Stimulated activated CD4-positive, alpha-beta T cell treated with anti-CD3 and anti-CD28 coated beads, Interleukin-15, amount 100 ng/mL, for 24 hours (primary cell): ENCODE data around the gene ELOVL5.
"Not testable (repeated sequence)": the region's sequence is repeated elsewhere in the genome, so short reads cannot be mapped to it uniquely, and the experiment has no call there.

ENCODE experiments used
- DNase-seq: peaks from one replicate; pipeline ENCODE4 v3.0.0-alpha.2; 2020

ELOVL5 gene, protein sequence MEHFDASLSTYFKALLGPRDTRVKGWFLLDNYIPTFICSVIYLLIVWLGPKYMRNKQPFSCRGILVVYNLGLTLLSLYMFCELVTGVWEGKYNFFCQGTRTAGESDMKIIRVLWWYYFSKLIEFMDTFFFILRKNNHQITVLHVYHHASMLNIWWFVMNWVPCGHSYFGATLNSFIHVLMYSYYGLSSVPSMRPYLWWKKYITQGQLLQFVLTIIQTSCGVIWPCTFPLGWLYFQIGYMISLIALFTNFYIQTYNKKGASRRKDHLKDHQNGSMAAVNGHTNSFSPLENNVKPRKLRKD

DNA sequence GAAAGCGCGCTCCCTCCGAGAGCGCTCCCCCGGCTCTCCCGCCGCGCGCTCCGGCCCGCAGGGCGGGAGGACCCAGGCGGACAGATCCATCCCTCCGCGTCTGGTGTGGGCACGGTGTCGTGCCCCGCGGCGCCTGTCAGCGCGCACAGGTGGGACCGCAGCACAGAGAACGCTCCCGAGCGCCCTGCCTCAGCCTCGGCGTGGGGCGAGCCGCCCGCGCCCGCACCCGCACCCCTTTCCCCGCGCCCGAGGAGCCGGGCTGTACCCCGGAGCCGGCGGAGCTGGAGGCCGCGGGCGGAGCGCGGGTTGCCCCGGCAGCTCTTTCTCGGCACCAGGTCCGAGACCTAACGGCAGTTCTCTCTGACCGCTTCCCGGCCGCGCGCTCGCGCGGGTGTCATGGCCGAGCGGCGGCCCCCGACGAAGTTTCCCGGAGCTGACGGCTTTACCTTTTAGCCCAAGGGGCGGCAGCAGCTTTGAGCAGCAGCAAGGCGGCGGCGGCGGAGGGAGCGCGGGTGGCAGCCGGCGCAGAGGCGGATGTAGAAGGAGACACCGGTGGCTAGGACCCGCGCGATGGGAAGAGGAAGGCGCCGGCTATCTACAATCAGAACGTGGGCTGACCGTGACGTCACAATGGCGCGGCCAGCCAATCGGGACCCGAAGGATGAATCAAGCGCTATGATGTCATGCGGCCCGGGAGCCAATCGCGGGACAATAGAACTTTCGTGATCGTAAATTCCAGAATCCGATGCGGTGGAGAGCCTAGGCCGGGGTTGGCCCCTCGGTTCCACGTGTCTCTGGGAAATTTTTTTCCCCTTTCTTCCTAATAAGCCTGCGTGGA, at the start of gene ELOVL5:
Gene ELOVL5 (minus strand): TSS at position 580 of the 838 bp plus-strand sequence. CDS start 53,251 bp downstream, outside the sequence.
- DNase-seq: peak; percentile 98

DNA sequence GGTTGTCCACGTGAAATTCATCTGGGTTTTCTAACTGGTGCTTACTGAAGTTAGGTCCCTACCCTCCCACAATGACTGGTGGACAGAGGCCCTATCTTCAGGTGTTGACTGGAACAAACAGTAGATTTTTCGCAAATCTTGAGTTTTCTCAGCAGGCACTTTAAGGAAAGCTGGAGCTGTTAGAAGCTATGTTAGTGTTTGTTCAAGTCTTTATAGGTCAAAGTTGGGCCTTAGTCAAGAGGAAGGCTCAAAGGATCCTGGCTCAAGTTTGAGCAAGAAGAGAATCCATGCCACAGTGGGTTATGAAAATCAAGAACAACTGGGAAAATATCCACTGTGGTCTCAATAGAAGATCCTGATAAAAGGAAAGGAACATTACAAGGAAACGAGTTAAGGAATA, 48.5 kb upstream of the ELOVL5 start:
- DNase-seq: no peak

DNA sequence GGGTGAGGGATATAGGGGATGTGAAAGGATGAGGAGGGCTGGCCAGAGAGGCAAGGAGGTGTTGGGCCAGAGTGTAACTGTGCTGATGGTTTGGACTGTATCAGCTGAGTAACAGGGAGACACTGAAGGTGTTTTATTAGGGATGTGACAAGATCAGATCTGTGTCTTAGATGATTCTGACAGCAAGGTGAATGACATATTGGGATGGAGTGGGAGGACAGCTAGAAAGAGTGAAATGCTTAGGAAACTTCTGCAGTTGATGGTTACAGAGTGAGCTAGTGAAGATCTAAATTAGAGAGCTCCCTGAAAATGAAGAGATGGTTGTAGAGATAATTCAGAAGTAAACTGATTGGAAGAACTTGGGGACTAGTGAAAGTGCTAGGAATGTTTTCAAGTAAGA, 47.2 kb upstream of the ELOVL5 start:
- no peak for DNase-seq

DNA sequence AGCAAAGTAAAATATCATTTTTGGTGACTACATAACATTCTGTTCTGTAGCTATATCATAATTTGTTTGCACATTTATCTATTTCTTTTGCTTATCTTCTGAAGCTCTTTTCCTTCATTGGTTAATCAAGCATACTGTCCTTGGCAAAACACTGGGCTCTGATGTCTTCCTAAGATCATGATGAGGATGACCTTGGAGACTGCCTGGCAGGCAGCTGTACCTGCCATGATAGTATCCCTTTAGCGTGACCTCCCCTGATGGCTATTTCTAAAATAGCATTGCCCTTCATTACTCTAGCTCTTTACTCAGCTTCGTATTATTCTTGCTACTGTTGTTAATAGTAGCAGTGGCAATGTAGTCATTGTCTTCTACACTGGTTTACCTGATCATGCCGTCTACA, 46.0 kb upstream of the ELOVL5 start:
- DNase-seq: no peak

DNA sequence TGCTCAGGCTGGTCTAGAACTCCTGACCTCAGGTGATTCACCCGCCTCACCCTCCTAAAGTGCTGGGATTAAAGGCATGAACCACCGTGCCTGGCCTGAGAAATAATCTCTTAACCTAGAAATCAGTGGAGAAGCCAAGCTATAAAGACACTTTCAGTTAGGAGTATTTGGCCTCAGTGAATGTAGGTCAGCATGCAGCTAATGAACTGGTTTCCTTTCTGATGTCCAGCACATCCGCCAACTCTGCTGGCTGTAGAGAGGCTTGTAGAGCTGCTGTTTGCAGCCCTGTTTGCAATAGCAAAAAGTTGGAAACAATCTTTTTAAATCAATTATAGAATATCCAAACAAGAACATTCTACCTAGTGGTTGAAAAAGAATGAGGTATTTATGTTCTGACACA, 42.4 kb upstream of the ELOVL5 start:
- no peak for DNase-seq

DNA sequence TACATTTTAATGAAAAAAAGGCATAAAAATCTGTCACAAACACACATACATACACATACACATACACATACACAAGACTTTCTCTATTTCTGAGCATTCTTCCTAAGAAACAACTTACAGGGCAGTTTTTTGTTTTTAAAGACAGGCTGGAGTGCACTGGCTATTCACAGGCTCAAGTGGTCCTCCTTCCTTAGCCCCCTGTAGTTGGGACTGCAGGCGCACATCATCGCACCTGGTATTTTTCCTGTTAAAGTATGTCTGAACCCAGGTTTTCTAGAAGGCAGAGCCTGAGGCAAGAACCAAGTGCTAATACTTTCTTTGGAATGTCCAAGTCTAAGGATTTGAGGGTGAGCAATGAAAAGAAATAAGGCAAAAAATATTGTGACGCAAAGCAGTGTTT, 41.3 kb upstream of the ELOVL5 start:
- DNase-seq: no peak

DNA sequence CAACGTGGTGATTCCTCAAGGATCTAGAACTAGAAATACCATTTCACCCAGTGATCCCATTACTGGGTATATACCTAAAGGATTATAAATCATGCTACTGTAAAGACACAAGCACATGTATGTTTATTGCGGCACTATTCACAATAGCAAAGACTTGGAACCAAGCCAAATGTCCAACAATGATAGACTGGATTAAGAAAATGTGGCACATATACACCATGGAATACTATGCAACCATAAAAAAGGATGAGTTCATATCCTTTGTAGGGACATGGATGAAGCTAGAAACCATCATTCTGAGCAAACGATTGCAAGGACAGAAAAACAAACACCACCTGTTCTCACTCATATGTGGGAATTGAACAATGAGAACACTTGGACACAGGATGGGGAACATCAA, 39.9 kb upstream of the ELOVL5 start:
- DNase-seq: not testable (repeated sequence)

DNA sequence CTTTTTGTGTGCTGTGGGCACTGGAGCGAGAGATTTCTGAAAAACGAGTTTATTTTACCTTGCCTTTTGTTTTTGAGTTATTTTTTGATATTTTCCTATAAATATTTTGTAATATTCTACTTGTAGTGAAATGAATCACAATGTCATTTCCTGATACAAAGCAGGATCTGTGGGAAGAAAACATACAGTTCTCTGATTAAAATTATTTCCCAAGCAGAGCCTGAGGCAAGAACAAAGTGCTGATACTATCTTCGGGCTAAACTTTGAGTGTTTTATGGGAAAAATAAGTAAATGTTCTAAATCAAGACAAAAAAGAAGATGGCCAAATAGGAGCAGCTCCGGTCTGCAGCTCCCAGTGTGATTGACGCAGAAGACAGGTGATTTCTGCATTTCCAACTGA, 33.7 kb upstream of the ELOVL5 start:
- no peak for DNase-seq

DNA sequence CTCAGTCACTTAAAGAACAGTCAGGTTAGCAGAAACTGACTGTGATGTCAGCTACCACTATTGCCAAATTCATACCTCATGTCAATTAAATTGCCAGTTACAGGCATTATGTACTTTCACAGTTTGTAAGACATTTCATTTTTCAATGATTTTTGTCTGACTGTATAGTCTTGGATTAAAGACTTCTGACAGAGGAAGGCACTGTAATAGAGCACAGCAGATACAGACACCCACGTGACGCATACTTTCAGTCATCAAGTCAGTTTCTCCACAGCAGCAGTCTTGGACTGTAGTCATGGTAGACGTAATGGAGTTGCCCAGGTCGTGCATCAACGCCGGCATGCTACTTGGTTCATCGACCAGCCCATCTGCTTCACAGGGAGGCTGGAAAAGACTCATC, 29.5 kb upstream of the ELOVL5 start:
- DNase-seq: no peak

DNA sequence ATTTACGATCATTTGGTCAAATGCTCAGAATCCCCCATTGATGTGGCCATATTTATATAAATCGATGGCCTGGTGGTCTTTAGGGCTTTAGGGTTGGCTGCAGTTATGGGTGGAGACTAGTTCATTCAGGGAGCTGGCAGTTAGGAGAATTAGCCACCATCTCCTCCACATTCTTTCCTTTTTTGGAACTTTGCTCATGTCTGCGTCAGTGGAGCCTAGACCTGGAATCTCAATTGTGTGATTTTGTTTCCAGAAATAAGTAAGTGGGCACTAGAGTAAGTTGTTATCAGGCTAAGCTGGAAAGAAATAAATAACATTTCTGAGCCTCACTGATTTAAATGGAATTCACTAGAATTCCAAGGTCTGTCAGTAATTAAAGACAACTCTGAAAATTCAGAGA, 29.0 kb upstream of the ELOVL5 start:
- no peak for DNase-seq

DNA sequence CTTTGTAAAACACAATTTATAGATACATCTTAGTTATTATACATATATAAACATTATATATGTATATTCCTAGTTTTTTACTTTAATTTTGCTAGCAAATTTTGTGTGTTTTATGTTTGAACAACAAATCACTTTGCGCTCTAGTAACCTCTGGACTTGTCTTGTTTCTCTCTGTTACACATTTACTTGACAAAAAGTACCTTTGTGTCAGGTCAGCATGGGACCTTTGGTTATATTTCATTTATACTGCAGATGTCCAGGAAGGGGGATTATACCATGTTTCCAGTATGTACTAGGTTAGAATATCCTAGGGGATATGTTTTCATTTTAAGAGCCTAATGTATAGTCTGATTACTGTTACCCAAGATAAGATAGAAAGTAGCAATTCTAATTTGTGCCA, 28.5 kb upstream of the ELOVL5 start:
- no peak for DNase-seq

DNA sequence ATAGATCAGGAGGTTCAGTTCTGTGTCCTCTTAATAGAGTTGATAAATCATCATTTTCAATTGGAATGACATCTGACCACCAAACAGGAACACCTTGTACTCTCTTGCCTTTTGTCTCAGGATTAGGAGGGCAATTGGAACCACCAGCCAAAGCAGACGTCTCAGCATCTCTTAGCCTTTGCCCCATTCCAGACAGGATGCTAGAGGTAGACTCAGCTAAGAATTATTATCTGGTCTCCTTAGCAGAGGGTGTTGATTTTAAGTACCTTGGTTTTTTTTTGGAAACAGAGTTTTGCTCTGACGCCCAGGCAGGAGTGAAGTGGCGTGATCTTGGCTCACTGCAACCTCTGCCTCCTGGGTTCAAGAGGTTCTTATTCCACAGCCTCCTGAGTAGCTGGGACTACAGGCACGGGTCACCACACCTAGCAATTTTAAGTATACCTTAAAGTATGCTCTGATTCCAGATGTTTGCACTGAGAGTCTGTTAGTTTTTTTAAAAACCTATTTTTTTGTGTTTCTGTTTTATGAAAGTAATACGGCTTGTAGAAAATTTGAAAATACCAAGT, 28.0 kb upstream of the ELOVL5 start:
- no peak for DNase-seq

DNA sequence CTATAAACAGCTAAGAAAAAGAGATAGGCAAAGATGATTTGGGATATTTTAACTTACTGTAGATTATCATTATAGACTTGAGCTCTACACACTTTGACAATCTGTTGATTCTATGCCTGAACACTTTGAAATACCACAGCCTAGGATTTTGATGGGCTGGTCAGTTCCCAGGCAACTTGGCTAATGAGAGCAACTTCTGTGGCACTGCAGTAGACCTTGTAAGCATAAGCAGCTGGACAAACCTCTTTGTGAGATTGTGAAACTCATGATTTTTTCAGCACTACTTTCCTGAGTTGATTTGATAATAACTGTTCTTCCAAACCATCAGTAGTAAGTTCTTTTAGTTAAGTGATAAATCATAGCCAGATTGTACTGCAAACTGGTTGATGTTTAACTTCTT, 27.1 kb upstream of the ELOVL5 start:
- no peak for DNase-seq

DNA sequence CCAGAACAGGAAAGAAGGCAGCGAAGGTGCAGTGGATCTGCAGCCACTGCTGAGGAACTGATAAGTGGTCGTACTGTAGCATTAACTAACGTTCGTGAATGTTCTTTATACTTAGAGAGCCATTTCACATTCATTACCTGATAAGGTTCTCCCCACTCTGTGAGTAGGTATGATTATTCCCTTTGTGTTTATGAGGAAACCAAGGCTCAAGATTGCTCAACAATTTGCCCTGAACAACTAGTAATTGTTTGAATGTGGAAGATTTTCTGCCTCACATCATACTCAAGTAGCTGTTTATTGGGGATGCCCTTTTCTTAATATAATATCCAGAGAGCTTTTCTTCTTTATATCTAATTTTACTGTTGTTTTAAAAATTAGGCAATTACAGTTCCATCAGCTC, 24.9 kb upstream of the ELOVL5 start:
- no peak for DNase-seq

DNA sequence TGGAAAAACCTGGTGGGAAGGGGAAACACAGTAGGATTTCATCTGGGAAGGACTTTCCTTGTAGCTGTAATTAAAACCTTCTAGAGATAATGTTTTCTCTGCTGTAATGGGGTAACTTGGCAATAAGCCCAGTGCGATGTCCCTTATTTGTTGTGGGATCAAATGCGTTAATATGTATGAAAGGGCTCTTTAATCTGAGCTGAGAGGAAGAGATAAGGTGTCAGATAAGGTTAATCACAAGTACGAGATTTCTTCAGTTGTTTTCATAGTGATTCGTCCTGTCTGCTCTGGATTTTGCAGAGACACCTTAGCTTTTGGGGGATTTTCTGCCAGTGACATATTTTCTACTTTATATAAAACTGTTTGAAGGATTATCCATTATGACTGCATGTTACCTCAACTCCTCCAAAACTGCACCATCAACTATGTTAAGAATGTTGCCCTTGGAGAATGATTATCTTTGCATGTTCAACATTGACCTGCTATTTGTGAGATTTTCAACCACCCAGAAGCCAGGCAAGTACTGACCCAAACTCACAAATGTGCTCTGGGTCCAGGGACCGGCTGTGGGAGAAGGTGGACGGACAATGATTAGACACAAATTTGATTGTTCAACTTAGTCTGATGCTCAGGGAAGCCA, 21.2 kb upstream of the ELOVL5 start:
- DNase-seq: no peak

DNA sequence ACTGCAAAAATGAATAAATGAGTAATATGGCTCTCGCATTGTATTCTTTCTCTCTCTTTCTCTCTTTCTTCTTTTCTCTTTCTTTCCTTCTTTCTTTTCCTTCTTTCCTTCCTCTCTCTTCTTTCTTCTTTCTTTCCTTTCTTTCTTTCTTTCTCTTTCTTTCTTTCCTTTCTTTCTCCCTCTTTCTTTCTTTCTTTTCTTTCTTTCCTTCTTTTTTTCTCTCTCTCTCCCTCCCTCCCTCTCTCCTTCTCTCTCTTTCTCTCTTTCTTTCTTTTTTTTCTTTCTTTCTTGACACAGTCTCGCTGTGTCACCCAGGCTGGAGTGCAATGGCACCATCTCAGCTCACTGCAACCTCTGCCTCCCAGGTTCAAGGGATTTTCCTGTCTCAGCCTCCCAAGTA, 20.3 kb upstream of the ELOVL5 start:
- no peak for DNase-seq

DNA sequence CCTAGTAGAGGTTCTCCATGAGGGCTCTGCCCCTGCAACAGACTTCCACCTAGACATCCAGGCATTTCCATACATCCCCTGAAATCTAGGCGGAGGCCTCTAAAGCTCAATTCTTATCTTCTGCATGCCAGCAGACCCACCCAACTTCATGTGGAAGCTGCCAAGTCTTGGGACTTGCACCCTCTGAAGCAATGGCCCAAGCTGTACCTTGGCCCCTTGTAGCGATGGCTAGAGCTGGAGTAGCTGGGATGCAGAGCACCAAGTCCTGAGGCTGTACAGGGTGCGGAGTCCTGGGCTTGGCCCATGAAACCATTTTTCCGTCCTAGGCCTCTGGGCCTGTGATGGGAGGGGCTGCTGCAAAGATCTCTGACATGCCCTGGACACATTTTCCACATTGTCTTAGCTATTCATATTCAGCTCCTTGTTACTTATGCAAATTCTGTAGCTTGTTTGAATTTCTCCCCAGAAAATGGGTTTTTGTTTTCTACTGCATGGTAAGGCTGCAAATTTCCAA, 17.4 kb upstream of the ELOVL5 start:
- no peak for DNase-seq

DNA sequence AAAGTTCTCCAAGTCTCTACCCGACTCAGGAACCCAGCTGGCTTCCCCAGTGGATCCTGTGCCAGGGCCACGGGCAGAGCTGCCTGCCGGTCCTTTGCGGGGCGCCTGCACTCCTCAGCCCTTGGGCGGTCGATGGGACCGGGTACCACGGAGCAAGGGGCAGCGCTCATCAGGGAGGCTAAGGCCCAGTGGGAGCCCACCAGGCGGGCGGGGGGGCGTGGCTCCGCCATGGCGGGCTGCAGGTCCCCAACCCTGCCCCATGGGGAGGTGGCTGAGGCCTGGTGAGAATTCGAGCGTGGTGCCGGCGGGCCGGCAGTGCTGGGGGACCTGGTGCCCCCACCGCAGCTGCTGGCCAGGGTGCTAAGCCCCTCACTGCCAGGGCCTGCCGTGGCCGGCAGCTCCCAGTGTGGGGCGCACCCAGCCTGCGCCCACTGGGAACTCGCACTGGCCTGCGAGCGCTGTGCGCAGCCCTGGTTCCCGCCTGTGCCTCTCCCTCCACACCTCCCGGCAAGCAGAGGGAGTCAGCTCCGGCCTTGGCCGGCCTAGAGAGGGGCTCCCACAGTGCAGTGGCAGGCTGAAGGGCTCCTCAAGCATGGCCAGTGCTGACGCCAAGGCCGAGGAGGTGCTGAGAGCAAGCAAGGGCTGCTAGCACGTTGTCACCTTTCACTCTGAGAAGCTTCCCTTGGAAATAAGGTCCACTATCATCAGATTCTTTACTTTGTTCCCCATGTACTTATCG, 14.8 kb upstream of the ELOVL5 start:
- no peak for DNase-seq

DNA sequence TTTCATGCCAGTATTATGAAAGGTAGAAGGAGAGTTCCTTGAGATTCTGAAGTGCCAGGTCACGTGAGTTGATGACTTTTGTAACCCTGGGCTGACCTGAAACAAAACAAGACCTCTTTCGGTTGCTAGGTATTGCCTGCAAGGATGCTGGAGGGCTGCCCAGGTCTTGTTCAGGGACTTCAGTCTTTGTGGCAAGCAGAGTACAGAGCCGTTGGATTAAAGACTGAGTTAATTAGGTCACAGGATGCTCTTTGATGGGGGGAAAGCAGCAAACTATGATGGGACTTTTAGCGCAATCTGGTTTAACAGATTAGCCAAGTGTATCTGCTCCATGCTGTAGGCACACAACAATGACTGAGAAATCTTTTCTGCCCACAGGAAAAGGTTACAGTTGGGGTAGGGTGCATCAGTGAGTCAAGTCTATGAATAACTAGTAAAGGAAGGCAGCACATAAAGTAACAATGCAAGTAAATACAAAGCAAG, 12.8 kb upstream of the ELOVL5 start:
- DNase-seq: peak; percentile 39

DNA sequence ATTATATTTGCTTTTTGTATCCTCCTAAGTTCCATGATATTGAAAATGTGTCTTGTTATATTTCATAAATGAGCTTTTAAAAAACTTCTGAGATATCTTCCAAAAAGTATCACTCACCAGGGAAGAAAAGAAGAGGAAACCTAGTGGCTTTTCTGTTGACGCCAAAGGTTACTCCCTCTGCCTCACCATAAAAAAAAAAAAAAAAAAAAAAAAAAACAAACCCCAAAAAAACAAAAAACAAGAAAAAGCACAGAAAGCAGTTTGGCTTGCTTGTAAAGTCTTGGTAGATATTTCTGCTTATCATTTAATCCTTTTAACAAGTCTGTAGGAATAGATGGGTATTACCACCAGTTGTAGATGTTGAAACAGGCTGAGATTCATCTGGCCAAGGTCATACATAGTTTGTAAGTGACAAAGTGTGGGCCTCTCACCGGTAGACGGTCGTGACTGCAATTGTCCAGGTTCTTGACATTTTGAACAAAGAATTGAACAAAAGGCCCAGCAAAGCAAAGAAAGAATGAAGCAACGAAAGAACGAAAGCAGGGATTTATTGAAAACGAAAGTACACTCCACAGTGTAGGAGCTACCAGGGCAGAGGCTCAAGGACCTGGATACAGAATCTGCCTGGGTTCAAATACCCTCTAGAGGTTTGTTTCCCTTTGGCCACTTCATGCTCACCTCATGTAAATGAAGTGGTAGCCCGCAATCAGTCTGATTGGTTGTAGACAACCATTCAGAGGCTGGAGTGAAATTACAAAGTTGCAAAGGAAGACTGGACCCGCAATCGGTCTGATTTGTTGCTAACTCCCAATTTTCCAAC, 11.6 kb upstream of the ELOVL5 start:
- DNase-seq: no peak

DNA sequence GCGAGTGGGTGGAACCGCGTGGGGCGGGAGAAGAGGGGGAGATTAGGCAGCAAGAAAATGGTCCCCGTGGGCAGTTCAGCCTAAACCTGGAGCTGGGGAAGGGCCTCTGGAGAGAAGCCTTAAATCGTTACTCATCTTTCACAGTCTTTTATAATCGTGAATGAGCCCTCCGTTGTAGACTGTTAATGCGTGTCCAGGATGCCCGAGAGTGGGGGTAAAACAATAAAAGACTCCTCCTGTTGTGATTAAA, 11.0 kb upstream of the ELOVL5 start:
- DNase-seq: peak; percentile 22
